A549 (cell line): ENCODE measurements around the gene KRTAP10-2. TPM values are rescaled to one million over a fixed set of nuclear protein-coding genes. Genes with fewer than 3 reads are reported as not detected.
A peak's percentile ranks its signal among the peaks of the same experiment; 100 is the strongest.
"Not testable (repeated sequence)": the region's sequence is repeated elsewhere in the genome, so short reads cannot be mapped to it uniquely, and the experiment has no call there.

Source experiments
- ATAC-seq, 2 experiments: fragments of 200-7000 bp in 1 of 2; fragments of >200 bp in 1 of 2; cut with Nextera tagmentation in 1 of 2; cut with Tn5 transposase in 1 of 2; 3 replicates each; pipeline versions ENCODE4 v1.8.0 to v1.9.1; 2018 to 2020; ENCODE audit warnings: mild to moderate bottlenecking in 1 of 2, moderate library complexity in 1 of 2
- CTCF ChIA-PET: fragments of 300-600 bp; sonication (Branson Sonifier 250); formaldehyde crosslinking; extraction: SDS; loops from one replicate; lab custom pipeline; 2021; ENCODE audit warnings: antibody characterized with exemption, inconsistent platforms; lab: Yijun Ruan, JAX
- POLR2A ChIA-PET: fragments of 350-600 bp; formaldehyde crosslinking; extraction: SDS; loops from one replicate; lab custom pipeline; 2021; ENCODE audit warnings: antibody characterized with exemption, inconsistent platforms; lab: Yijun Ruan, JAX
- DNase-seq, 2 experiments: peaks; one replicate each; pipeline versions ENCODE4 v3.0.0 to v3.0.0-alpha.2; 2011 to 2016; ENCODE audit warnings: low read depth in 1 of 2, low spot score in 1 of 2
- FAIRE-seq: peaks from 2 replicates; lab custom pipeline; 2011; peaks lifted over from hg19 to GRCh38; lab: Jason Lieb, UNC
- H3K27ac ChIP-seq, 2 experiments: fragments of >200 bp; sonication (Bioruptor Twin); formaldehyde crosslinking; 3 replicates each; pipeline ENCODE4 v1.5.1; 2016 to 2017
- H3K4me1 ChIP-seq: fragments of >200 bp; sonication (Bioruptor Twin); formaldehyde crosslinking; 3 replicates; pipeline ENCODE4 v1.6.1; 2016
- H3K4me2 ChIP-seq: fragments of >200 bp; sonication (Bioruptor Twin); formaldehyde crosslinking; 3 replicates; pipeline ENCODE4 v1.6.1; 2016
- H3K4me3 ChIP-seq: fragments of >200 bp; sonication (Bioruptor Twin); formaldehyde crosslinking; 3 replicates; pipeline ENCODE4 v1.5.1; 2016
- H3K9me3 ChIP-seq: fragments of >200 bp; sonication (Bioruptor Twin); formaldehyde crosslinking; 3 replicates; pipeline ENCODE4 v1.6.1; 2016
- BCL3 ChIP-seq: fragments of >200 bp; sonication (Bioruptor Twin); formaldehyde crosslinking; IDR thresholded peaks from 3 replicates; pipeline ENCODE4 v1.6.1; 2016
- CBX2 ChIP-seq: fragments of 200-600 bp; sonication (generic); IDR thresholded peaks from 2 replicates; pipeline ENCODE4 v1.6.1; 2016; ENCODE audit warnings: low read depth, mild to moderate bottlenecking, borderline replicate concordance
- CBX8 ChIP-seq: fragments of 200-600 bp; sonication (generic); IDR thresholded peaks from 2 replicates; pipeline ENCODE4 v1.6.1; 2016
- EP300 ChIP-seq, 2 experiments: fragments of >200 bp; sonication (Bioruptor Twin); formaldehyde crosslinking; IDR thresholded peaks; 2 replicates in 1 of 2; 3 replicates in 1 of 2; pipeline ENCODE4 v1.6.1; 2016 to 2017
- FOXS1 ChIP-seq: fragments of 250-450 bp; sonication (Bioruptor Pico); IDR thresholded peaks from 2 replicates; pipeline ENCODE4 v1.5.0; 2020; ENCODE audit warnings: mild to moderate bottlenecking, moderate library complexity
- HDAC2 ChIP-seq: fragments of 200-600 bp; sonication (generic); IDR thresholded peaks from 2 replicates; pipeline ENCODE4 v1.6.1; 2016
- HMGXB4 ChIP-seq: fragments of 250-450 bp; sonication (Bioruptor Pico); IDR thresholded peaks from 2 replicates; pipeline ENCODE4 v1.5.0; 2021; ENCODE audit warnings: mild to moderate bottlenecking, moderate library complexity, borderline replicate concordance
- HOXB13 ChIP-seq: fragments of 250-450 bp; sonication (Bioruptor Pico); IDR thresholded peaks from 2 replicates; pipeline ENCODE4 v1.5.0; 2020; ENCODE audit warnings: low read depth, mild to moderate bottlenecking, moderate library complexity
- JUNB ChIP-seq: fragments of >200 bp; sonication (Bioruptor Twin); formaldehyde crosslinking; IDR thresholded peaks from 2 replicates; pipeline ENCODE4 v1.6.1; 2016
- KDM1A ChIP-seq: fragments of 200-600 bp; sonication (generic); IDR thresholded peaks from 2 replicates; pipeline ENCODE4 v1.6.1; 2016; ENCODE audit warnings: low read depth, mild to moderate bottlenecking
- KDM5A ChIP-seq: fragments of 200-600 bp; sonication (generic); IDR thresholded peaks from 2 replicates; pipeline ENCODE4 v1.6.1; 2016; ENCODE audit warnings: antibody characterized with exemption, mild to moderate bottlenecking
- MAFK ChIP-seq: fragments of 450-650 bp; IDR thresholded peaks from 2 replicates; pipeline ENCODE4 v1.6.1; 2014; ENCODE audit not compliant: partially characterized antibody
- MAX ChIP-seq: IDR thresholded peaks from 2 replicates; pipeline ENCODE4 v1.6.1; 2012
- NFE2L2 ChIP-seq: fragments of 150-350 bp; conservative IDR thresholded peaks from 2 replicates; pipeline ENCODE4 v1.6.1; 2014; ENCODE audit warnings: low read length
- PHF8 ChIP-seq: fragments of 200-600 bp; sonication (generic); IDR thresholded peaks from 2 replicates; pipeline ENCODE4 v1.6.1; 2016; ENCODE audit warnings: low read depth, mild to moderate bottlenecking, antibody characterized with exemption, moderate library complexity, borderline replicate concordance
- POLR2A ChIP-seq: IDR thresholded peaks from 2 replicates; pipeline ENCODE4 v1.6.1; 2012; ENCODE audit warnings: mild to moderate bottlenecking, low read length
- RCOR1 ChIP-seq: fragments of 150-350 bp; IDR thresholded peaks from 2 replicates; pipeline ENCODE4 v1.6.1; 2014; ENCODE audit warnings: antibody characterized with exemption, low read length, low read depth
- RFX5 ChIP-seq: fragments of 450-650 bp; IDR thresholded peaks from 2 replicates; pipeline ENCODE4 v1.7.1; 2014; ENCODE audit warnings: antibody characterized with exemption, mild to moderate bottlenecking, moderate library complexity
- RNF2 ChIP-seq: fragments of 200-600 bp; sonication (generic); IDR thresholded peaks from 2 replicates; pipeline ENCODE4 v1.6.1; 2016; ENCODE audit warnings: low read depth, mild to moderate bottlenecking, antibody characterized with exemption, moderate library complexity, borderline replicate concordance
- SMC3 ChIP-seq: fragments of >200 bp; sonication (Bioruptor Twin); formaldehyde crosslinking; IDR thresholded peaks from 3 replicates; pipeline ENCODE4 v1.6.1; 2018; ENCODE audit warnings: inconsistent platforms
- WGBS: methylation state at CpG from one replicate; pipeline ENCODE4 v1.1.6; 2017; ENCODE audit errors: missing lambda C conversion rate; 5-methylcytosine and 5-hydroxymethylcytosine counted together
- polyA minus RNA-seq: library from RNA; depleted of rRNA, polyadenylated mRNA; stranded (reverse); fragments of >200 nt; gene quantifications from 2 replicates; pipeline ENCODE4 v1.2.3, GENCODE V29; 2011; rRNA and poly(A)+ RNA removed
- polyA plus RNA-seq, 4 experiments: library from polyadenylated mRNA; depleted of rRNA in 3 of 4; stranded (reverse); fragments of >200 nt; fragmentation: RNase III in 1 of 4; extraction: RNeasy Plus Mini Kit Qiagen cat#74134 plus additional on column Dnase treatment in 1 of 4; gene quantifications; 2 replicates in 3 of 4; 3 replicates in 1 of 4; pipeline ENCODE4 v1.2.3, GENCODE V29; 2011 to 2017

The KRTAP10-2 gene
- polyA plus RNA-seq (2011; rRNA removed) (not detected in 2 replicates), polyA plus RNA-seq (2017; fragmentation: RNase III; extraction: RNeasy Plus Mini Kit Qiagen cat#74134 plus additional on column Dnase treatment) (not detected in 3 replicates), polyA minus RNA-seq (not detected in 2 replicates)
- polyA plus RNA-seq (2012; cell fraction: cytosol; rRNA removed): not detected in 2 replicates
- not detected in 2 replicates for polyA plus RNA-seq (2012; cell fraction: nucleus; rRNA removed)

GRCh38 chr21:44551340-44551961 is at the start of gene KRTAP10-2:
Gene KRTAP10-2 (minus strand): TSS chr21:44551505. CDS start chr21:44551458, 47 bp downstream.
- ATAC-seq: no peak
- Histone ChIP-seq H3K4me1 (no peaks in the 10 kb centered on the region), H3K27ac (no peak within 1 kb of the TSS), H3K9me3 (peaks cover 7% of the 10 kb centered on the region; the same call in 2 of the 3 replicates), H3K4me2 (no peak within 1 kb of the TSS), H3K4me3 (no peak within 1 kb of the TSS)
- no peak for DNase-seq
- ChIA-PET POLR2A (no interaction called here), CTCF (interaction anchor here (1.5 kb wide), 1 partner anchor 23 kb away, joined by 4 read pairs; no protein-coding TSS in a partner anchor)
- no peak for TF ChIP-seq MAFK
- no peak for TF ChIP-seq RNF2
- no peak for TF ChIP-seq JUNB
- TF ChIP-seq POLR2A: no peak
- no peak for TF ChIP-seq MAX
- no peak for TF ChIP-seq PHF8
- TF ChIP-seq KDM1A: no peak
- TF ChIP-seq HOXB13 (CRISPR knock-in tag): no peak
- no peak for TF ChIP-seq HDAC2
- no peak for TF ChIP-seq RFX5
- no peak for TF ChIP-seq SMC3
- no peak for TF ChIP-seq BCL3
- no peak for TF ChIP-seq CBX8
- TF ChIP-seq KDM5A: no peak
- TF ChIP-seq FOXS1: no peak
- TF ChIP-seq HMGXB4: no peak
- TF ChIP-seq RCOR1: no peak
- no peak for TF ChIP-seq EP300 (IDR thresholded peaks at IDR 0.05)
- TF ChIP-seq CBX2: no peak
- TF ChIP-seq NFE2L2: no peak
- WGBS: 72% methylated on average over 10 of the region's 17 CpGs
- no peak for FAIRE-seq

GRCh38 chr21:44601091-44601490 is 49.8 kb upstream of the KRTAP10-2 start:
- CTCF ChIA-PET, FAIRE-seq, H3K27ac ChIP-seq, H3K4me3 ChIP-seq, DNase-seq, POLR2A ChIA-PET, H3K4me2 ChIP-seq, H3K4me1 ChIP-seq, H3K9me3 ChIP-seq: not testable (repeated sequence)
- ATAC-seq: peak in 1 of 2 experiments; percentile 51; a peak in 2 of 6 replicates
- WGBS: 45% methylated on average over 3 of the region's 10 CpGs

GRCh38 chr21:44600118-44600978 is 49.0 kb upstream of the KRTAP10-2 start, which contains the start of gene KRTAP10-7:
Gene KRTAP10-7 (plus strand): TSS chr21:44600597. CDS start chr21:44600622, 25 bp downstream.
- WGBS: 53% methylated on average over 11 of the region's 23 CpGs
- POLR2A ChIA-PET, H3K4me1 ChIP-seq, H3K27ac ChIP-seq, FAIRE-seq, H3K4me2 ChIP-seq, CTCF ChIA-PET, ATAC-seq, DNase-seq, H3K9me3 ChIP-seq, H3K4me3 ChIP-seq: not testable (repeated sequence)
